ENCODE results near the gene SYTL3.

The SYTL3 gene

DNA sequence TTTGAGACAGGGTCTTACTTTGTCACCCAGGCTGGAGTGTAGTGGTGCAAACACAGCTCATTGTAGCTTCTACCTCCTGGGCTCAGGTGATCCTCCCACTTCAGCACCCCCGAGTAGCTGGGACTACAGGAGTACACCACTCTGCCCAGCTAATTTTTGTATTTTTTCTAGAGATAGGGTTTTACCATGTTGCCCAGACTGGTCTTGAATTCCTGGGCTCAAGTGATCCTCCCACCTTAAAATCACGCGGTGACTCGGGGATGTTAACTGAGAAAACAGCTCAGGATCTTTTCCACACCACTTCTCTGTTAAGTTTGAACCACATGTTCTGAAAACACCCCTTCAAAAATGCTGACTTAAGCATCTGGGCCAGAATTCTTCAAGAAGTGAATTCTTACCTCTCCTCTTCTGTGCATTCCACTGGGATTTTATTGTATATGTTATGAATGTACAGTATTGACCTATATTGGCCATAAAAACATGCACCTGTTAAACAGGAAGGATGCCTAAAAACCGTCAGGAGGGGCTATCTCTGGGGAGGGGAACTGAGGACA, 72.4 kb downstream of the SYTL3 start:
- no peak for DNase-seq (ENCODE audit: low read depth)

DNA sequence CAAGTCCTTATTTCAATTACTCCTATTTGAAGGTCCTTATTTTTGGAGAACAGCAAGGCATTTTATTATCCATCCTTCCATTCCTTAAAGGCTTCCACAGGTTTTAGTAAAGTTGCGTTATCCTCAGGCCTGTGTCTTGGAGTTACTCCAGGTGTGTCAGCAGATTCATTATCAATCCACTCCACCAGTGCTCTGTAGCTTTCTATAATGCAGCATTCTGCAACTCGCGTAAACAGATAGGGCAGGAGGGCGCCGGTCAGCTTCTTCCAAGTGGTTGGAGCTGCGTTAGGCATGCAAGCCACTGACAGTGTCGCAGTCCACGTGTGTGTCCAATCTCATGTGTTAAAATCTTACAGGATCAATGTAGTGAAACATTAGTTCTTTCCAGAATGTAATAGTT, 75.8 kb downstream of the SYTL3 start:
- DNase-seq (ENCODE audit: low read depth), result no peak

DNA sequence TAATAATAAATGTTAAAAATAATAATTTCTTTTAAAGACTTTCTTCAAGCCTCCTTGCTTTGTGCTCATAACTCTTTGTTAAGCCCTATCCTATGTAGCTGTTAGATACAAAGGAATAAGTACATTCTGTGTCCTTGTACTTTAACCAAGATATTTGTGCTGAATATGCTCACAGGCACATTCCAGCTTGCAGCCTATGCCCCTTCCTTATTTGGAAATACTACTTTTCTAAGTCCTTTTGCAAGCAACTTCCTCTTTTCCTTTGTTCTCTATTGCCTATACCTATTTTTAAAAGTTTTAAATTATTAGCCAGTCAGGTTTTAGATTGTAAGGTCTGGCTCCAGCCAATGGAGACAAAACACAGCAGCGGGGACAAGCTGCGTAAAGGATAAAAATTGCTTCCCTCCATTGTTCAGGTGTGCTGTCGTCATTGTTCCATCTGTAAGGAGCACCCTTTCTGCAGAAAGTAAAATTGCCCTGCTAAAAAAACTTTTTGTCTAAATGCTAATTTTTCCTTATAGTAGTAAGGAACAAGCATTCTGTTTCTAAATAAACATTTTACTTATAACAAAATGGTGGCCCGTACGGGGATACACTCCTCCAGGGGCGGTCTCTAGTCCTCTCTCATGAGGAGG, 80.2 kb downstream of the SYTL3 start:
- DNase-seq (ENCODE audit: low read depth), result no peak

DNA sequence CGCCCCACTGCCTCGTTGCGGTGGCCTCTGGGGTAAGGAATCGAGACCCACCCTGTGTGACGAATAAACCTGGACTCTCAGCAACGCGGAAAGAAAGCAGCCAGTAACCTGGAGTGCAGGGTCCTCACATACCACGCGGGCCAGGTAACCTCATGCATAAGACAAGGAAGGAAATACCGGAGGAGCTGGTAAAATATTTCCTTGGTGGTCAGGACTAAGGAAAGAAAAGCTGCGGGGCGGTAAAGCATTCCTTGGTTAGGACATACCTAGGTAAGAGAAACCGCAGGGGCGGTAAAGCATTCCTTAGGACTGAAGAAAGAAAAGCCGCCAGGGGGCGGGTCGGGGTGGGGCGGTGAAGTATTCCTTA, 80.7 kb downstream of the SYTL3 start:
- no peak for DNase-seq (ENCODE audit: low read depth)

DNA sequence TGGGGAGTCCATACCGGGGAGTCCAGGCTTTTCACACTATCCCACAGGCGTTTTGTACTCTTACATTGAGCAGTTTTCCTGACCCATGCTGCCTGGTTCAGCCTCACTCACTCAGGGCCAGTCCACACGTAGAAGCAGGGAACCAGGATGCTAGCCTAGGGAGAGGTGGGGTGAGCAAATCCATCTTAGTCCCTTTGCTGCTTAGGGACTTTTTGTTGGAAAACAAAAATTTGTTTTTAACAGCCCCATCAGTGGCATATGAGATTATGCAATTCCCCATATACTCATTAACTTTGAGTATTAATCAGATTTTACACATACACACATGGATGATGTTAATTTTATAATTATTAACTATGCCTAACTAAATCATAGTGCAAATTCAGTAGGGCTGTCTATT, 85.2 kb downstream of the SYTL3 start:
- no peak for DNase-seq (ENCODE audit: low read depth)

DNA sequence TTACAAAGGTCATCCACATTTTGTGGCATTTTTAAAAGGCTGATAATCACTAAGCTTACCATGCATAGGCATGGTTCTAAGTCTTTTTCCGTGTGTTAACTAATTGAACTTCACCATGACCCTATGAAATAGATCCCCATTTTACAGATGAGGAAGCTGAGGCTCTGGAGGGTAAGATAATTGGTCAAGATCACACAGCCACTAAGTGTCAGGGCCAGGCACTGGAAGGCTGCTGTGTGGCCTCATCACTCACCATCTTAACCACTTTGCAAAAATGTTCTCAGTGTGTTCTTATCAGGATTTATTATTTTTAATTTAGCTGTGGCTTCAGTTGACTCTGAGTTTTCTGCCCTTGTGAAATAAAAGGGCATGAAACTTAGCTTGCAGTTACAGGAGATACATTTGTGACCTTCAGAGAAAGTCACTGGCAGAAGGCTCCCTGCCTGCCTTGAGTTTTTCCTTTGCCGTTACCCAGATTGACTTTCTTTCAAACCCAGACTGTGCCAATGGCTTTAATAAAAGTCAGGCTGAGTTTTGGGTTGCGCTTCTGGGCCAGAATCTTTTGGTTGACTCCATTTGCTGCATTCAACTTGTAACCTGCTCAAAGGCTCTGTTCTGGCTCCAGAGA, 87.3 kb downstream of the SYTL3 start:
- DNase-seq (ENCODE audit: low read depth), result no peak

DNA sequence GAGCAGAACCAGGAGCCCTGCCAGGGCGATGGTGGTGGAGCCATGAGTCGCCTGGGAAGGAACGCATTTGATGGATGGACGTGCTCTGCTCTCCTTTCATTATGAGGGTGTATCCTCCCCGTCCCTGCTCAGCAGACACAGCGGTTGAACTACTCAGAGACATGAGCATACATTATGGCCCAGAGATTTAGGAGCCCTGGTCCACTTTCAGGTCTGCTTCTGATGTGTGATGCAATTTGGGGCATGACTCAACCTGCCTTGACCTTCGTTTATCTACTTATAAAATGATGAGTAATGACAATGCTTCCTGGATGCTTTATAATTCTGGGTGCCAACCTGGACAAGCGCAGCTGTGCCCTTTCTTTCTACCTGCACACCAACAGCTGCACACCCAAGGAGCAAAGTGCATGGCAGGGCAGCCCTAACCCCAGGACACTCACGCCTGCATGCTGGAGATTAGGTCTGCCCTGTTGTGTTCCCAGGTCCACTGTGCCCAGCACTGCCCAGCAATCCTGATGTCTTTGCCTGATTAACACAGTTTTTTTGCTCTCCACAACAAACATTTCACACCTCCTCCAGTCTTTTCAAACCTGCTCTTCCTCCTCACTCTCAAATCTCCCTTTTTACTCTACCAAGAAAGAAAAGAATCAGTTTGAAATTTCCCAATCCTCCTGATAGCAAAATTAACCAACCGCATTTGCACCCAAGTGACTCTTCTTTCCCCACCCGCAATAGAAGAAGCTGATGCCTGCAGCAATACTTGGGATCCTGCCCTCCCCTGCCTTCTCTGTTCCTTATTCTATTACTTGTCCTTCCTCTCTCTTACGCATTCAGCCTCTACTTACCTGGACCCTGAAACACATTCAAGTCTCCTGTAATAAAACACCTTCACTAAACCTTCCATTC, 88.1 kb downstream of the SYTL3 start:
- DNase-seq (ENCODE audit: low read depth), result no peak

DNA sequence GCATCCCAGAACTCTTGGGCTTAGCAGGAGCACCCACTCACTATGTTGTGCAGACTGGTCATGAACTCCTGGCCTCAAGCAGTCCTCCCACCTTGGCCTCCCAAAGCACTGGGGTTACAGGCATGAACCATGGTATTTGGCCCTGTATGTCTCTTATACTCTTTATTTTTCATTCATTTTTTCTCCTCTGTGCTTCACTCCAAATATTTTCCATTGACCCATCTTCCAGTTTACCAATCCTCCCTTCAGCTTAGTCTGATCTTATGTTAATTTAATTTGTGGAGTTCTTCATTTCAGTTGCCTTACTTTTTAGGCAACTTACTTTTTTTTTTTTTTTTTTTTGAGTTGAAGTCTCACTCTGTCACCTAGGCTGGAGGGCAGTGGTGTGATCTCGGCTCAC, 89.8 kb downstream of the SYTL3 start:
- no peak for DNase-seq (ENCODE audit: low read depth)

DNA sequence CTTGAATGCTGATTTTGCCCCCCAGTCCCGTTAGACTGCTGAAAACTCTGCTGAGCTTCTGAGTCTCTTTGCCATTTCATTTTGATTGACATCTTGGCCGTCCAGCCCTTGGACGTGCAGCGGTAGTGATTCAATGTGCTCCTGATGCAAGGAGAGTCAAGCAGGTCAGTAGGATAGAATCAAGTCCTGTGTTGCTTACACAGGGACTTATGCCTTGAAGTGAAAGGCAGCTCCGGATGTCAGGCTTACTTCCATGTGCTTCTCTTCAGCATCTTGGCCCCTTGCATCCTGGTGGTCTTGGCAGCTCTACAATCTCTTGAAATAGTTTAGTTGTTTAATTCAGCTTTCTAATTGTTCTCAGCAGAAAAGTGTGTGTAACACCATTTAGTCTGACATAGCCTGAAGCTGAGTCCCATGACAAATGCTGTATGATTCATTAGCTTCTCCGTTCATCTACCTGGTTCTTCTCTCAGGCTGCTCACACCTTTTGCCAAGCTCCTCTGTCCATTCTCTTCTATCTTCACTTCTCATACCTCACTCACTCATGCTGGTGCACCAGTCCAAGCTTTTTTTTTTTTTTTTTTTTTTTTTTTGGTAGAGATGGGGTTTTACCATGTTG, 93.3 kb downstream of the SYTL3 start:
- no peak for DNase-seq (ENCODE audit: low read depth)

DNA sequence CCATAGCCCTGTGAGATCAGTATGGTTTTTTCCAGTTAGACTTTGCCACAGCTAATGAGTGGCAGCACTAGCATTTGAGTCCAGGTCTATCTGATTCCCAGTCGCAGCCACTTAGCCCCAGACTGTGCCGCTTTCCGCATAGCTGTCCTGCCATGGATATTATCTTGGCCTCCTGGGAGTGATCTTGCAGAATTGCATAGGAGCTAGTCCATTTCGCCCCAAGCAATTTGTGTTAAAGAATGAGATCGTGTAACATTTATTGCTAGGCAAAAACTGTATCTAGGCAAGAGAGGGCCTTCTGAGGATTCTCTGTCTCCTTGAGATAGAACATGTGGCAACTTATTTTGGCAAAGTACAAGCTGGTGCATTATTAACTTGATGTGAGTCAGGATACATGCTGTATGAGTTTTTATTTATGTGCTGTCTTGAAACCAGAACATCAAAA, 95.2 kb downstream of the SYTL3 start:
- no peak for DNase-seq (ENCODE audit: low read depth)

DNA sequence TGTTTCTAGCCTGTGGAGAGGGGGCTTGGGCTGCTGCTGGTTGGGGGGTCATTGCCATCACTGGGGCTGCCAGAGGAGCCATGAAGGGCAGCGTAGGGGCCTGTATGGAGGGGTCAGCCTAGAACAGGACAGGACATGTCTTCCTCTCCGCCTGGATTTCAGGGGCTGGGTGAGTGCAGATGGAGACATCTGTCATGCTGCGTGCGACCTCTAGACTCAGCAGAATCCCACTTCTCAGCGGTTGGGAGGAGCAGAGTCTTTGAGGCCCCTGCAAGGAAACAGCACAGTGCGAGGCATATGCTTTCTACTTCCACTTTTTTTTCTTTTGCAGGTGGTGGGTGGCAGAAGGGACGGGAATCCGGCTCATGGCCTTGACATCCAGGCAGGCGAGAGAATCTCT, 101.4 kb downstream of the SYTL3 start:
- no peak for DNase-seq (ENCODE audit: low read depth)

DNA sequence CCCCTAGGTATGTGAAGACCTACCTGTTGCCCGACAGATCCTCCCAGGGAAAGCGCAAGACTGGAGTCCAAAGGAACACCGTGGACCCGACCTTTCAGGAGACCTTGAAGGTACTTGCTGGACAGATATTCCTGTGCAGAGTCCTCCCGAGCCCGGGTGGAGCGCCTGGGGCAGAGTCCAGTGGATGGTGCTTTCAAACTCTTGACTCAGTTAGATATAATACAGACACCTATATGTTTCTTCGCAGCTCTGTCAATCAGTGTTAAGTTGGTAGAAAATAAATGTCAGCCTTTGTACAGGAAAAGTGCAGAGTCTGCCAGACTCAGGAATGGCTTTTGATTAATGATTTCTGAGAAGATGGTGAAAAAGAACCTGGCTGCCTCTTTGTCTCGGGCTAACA, 102.1 kb downstream of the SYTL3 start:
- no peak for DNase-seq (ENCODE audit: low read depth)

DNA sequence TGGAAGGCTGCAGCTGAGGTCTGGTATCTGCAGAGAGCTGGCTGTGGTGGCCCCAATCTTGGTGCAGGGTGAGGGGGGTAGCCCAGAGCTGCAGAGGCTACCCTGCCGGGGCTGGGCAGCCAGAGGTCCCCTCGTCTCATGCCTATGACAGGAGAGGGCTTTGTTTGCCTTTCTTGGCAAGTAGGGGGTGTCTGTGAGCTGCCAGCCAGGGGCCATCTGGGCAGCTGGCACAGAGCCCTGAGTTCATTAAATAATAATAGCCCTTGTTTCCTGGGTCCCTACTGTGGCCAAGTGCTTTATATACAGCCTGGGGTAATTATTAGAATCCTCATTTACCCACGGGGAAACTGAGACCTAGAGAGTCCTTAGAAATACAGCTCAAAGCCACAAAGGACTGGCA, 102.8 kb downstream of the SYTL3 start:
- DNase-seq (ENCODE audit: low read depth), result no peak

DNA sequence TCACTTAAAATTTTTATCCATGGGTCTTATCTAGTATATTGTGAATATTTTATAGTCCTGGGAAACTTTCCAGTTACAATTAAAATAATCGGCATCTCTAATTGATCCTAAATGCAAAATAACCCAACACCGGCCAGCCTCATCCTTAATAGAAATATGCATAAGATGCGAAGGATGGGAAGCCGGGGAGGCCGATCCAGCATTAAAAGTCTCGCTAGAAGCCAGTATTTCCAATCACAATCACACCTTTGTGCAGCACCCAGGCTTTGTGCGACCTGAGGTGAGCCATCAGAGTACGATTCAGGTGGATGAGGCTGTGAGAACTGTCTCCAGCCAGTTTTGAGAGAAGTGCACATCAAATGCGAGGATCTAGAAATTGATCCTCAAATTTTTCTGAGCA, 104.0 kb downstream of the SYTL3 start:
- no peak for DNase-seq (ENCODE audit: low read depth)

DNA sequence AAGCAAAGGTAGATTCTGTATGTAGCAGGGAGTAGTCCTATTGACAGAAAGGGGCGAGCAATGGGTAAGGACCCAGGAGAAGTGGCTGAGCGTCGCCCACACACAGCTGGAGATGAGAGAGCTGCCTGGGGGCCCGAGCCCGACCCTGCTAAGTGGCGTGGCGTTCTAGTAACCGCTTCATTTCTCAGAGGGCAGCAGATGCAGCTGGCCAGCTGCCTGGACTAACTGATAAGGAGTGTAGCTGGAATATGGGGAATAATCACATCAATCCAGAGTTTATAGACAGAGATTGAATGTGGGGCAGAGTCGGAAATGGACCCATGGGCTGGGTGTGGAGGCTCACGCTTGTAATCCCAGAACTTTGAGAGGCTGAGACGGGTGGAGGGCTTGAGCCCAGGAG, 104.9 kb downstream of the SYTL3 start:
- DNase-seq (ENCODE audit: low read depth), result no peak

DNA sequence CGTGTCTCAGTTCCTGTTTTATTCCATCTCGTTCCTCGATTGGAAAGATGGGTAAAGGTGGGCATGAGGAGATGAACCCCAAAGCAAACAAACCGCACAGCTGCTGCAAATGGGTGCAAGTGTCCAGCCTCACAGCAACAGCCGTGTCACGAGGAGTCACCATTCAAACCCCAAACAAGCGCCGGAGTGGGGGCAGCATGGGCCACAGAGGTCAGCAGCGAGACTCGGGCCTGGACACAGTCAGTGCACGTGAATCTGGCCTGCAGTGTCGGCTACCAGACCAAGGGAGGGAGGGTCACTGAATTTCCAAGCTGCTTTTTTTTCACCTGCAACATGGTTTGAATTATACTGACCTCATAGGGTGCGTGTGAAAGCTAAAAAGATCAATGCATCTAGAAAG, 105.8 kb downstream of the SYTL3 start:
- DNase-seq (ENCODE audit: low read depth), result no peak

DNA sequence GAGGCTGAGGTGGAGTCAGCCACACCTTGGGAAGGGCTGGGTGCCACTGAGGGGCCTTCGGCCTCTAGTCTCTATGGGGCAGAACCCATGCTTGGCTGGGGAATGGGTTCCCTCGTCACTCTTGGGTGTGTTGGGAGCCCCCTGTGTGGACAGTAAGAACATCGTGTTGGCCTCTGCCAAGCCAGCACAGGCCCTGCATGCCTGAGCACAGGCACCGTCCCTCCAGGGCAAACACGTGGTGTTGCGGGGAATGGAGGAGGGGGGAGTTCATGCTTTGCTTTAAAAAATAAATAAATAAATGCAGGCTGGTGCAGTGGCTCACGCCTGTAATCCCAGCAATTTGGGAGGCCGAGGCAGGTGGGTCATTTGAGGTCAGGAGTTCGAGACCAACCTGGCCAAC, 106.3 kb downstream of the SYTL3 start:
- DNase-seq (ENCODE audit: low read depth), result no peak

DNA sequence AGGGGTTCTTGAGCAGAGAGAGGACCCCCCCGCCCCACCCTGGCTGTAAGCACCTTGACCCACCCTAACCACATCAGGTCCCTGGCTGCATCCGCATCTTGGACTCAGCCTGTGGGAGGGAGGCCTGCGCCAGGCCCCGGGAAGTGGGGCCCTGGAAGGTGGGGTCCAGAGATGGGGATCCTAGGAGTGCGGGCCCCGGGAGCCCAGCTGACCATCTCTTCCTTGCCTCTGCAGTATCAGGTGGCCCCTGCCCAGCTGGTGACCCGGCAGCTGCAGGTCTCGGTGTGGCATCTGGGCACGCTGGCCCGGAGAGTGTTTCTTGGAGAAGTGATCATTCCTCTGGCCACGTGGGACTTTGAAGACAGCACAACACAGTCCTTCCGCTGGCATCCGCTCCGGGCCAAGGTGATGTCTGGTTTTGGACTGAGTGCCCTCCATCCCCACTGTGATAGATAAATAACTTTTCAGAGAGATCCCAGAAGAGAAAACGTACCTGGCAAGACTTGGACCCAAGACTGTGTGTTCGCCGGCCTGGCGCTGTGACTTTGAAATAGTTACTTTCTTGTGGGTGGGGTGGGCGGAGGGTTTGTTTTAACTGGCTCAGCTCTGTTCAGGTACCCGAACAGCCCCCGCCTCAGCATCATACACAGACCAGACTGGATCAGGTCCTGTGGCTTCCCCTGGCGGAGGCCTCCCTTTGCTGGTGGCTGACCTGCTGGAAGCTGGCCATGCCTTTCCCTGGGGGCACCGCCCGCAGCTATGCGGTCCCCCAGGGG, 107.3 kb downstream of the SYTL3 start:
- DNase-seq (ENCODE audit: low read depth), result no peak

DNA sequence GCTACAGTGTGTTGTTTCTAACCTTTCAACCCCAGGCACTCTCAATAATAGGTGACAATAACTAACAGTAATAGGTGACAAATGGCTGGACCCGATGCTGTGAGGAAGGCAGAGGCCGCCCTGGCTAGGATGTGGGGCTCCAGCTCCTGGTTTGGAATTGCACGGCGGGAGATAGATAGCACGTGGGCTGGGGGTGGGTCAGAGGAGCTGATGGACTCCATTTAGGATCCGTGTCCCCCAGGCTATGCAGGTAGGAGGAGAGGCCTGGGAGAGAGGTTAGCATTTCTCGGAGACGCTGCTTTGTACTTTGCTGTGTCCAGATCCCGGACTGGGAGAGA, 107.9 kb downstream of the SYTL3 start:
- no peak for DNase-seq (ENCODE audit: low read depth)

DNA sequence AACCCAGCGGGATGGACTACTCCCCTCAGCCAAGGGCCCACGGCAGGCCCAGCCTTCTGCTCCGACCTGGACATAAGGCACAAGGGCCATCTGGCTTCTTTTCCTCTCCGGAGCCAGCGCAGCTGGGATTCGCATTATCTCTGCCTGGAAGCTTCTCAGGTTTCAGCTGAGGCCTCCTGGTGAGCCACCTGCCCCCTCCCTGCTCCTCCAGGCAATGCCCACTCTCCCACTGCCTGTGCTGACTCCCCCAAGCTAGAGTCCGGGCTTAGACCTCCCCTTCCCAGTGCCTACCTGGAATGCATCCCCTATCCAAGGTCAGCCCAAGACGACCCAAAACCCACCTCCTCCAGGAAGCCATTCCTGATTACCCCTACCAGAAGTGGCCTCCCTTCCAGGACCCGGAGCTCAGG, 108.6 kb downstream of the SYTL3 start:
- DNase-seq (ENCODE audit: low read depth), result no peak

DNA sequence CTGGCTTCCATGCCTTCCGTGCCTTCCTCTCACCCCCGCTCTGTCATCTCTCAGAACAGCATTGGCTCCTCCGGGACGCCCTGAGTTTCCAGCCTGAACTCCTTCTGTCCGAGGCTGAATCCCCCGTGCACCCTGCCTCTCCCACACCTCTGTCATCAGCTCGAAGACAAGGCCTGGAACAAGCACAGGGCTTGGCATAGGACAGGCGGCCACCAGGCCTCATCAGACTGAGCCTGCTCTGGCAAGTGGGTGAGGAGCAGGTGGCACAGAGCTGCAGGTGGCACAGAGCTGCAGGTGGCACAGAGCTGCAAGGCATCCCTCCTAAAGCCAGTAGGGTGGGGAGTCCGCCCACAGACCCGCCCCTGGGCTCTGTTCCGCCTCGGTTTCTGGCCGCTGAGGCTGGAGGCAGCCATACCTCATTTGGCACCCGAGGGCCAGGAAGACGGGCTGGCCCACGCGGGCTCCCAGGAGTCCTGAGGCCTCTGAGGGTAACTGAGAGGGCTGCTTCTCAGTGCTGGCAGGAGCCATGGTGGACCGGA, 109.2 kb downstream of the SYTL3 start:
- no peak for DNase-seq (ENCODE audit: low read depth)
